GM19467 (cell line): ENCODE results near the gene C1orf52.

ENCODE experiments used
- ATAC-seq: cut with Tn5 transposase; IDR thresholded peaks from one replicate; pipeline ENCODE4 v1.9.1; 2021; ENCODE audit warnings: mild to moderate bottlenecking, moderate library complexity; ENCODE audit not compliant: unreplicated experiment

Gene C1orf52

DNA sequence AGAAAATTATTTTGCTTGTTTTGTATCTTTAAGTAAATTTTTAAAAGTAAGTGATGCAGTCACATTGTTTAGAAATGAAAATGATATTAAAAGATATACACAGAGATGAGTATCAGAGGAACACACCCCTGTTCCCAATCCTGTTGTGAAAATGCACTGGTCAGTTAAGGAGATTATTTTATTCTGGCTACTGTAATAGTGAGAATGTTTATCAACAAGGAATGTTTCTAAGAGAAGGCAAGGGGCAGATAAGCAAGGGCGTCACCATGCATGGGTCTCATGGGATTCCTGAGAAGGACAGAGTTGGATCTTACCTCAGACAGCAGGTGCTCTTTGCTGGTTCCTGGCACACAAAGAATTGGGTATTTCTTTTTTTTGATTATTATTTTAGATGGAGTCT, 21.8 kb downstream of the C1orf52 start:
- no peak for ATAC-seq

DNA sequence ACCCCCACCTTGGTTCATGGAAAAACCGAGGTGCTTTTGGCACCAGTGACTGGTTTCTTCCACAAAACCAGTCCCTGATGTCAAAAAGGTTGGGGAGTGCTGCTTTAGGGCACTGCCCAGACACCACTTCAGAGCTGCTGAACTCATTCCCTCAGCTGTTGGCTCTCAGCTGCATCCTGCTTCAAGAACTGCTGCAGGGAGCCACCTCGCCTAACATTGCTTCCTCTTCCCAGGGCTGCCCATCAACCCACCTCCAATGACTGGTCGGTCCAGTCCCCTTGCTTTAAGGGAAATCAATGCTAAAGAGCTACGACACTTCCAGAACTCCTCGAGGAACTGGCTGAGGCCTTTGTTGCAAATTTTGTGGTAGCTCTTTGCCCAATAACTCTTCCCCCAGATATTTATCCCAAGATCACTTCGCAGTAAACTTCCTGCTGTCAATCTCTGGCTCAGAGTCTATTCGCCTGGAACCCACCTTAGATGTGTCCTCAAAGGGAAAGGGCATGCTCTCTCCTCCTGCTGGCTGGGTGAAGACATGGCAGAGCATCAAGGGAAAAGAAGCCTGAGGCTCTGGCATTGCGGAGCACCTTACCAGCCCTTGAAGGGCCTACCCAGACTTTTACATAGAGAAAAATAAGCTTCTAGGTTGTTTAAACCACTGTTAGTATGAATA, 29.0 kb downstream of the C1orf52 start:
- ATAC-seq, result no peak

DNA sequence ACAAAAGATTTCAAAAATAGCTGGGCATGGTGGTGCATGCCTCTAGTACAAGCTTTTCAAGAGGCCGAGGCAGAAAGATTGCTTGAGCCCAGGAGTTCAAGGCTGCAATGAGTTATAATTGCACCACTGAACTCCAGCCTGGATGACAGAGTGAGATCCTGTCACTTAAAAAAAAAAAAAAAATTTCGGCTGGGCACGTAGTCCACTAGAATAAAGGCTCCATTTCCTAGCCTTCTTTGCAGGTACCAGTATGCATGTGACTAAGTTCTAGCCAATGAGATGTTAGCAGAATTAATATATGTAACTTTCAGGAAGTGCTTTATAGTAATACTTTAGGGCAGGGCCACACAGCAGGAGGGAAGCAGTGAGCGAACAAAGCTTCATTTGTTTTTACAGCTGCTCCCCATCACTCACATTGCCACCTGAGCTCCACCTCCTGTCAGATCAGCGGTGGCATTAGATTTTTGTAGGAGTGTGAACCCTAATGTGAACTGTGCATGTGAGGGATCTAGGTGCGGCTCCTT, 29.8 kb downstream of the C1orf52 start:
- no peak for ATAC-seq

DNA sequence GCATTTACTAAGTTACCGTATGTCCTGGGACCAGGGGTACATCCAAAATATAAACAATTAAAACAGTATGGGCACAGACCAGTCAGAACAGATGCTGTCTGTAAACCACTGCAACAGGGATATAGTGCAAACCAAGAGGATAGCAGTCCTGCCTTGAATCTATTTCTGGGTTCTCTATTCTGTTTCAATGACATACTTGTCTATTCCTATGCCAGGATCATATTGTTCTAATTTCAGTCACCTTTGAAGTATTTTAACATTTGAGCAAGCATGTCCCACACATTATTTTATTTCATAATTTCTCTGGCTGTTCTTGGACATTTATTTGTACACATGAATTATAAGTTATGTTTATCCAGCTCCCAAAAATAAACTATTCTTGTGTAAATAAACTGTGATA, 30.5 kb downstream of the C1orf52 start:
- ATAC-seq, result no peak

DNA sequence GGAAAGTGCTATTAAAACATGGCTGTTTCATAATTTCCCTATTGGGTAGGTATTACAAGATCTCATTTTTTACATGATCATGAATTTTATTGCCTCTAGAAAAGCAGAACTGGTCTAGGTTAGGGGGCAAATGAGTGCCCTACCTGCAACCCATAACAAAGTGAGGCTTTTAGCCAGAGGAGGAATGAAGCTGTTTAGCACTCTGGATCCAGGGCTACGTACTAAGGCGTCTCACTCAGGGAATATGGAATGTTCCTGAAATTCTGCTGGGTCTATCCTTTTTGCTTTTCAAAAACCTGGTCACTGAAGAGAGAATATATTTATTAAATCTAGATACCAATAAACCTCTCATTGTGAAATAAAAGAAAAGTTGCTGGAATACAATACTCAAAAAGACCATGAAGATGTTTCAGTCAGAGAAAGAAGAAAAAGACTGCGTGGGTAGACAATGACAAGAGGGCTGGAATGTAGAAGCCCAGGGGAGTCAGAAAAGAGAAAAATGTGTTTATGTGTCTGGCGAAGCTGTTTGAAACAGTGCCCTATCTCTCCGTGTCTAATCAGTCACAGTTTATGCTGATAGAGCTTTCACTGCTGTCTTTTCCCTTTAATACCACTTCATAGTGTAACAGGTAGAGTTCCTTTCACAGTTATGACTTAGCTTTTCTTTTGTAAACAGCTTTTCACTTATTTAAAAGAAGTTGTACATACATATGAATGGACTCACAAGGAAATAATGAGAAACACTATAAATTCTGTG, 33.7 kb downstream of the C1orf52 start:
- no peak for ATAC-seq

DNA sequence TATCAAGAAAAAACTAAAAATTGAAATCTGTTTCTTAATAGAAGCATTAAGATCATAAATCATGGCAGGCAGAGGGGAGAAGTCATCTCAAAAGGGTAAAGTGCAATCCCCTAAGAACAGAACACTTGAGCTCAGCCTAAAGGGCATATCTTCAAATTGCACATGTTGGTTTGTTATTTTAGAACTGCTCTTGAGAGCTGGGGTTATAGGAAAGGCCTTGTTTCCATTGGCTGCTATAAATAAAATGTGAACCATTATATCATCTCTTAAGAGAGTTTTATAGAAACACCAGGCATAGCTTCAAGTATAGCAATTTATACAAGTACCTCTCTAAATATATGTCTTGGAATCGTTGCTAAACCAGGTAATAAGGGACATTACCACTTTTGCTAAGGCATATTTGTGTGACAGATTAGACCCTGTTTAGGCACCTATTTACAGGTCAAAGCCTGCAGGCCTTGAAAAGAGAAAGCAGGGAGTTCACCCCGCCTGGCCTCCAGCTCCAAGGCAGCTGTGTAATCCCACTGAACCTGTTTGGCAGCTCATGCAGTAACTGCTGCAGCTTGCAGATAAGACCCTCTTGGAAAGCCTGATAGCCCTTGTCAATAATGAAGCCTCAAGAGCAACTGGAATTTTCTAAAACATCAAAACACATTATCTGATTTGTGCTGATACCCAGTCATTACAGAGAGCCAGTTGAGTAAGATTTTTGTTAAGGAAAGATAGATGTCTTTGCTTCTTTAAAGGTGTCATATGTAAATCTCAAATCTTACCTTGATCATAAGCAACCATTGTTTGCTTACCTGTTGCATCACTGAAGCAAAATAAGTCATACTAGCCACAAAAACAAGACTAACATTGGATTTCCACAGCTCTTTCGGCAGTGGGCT, 34.5 kb downstream of the C1orf52 start:
- no peak for ATAC-seq

DNA sequence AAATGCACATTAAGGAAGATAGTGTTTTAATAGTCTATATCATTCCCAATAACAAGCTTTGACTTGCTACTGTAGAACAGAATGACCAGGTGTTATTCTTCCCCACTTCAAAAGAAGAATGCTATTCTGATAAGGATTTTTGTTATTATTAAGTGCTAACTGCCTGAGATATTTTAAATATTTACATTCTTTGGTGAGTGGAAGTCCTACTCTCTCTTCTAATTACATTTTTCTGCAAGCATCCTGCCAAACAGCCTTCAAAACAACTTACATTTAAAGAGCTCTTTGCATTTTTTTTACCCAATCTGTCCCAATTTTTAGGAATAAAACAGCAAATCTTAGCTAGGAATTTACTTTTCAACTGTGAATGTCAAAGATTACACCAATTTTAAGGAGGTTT, 35.2 kb downstream of the C1orf52 start:
- ATAC-seq, result no peak

DNA sequence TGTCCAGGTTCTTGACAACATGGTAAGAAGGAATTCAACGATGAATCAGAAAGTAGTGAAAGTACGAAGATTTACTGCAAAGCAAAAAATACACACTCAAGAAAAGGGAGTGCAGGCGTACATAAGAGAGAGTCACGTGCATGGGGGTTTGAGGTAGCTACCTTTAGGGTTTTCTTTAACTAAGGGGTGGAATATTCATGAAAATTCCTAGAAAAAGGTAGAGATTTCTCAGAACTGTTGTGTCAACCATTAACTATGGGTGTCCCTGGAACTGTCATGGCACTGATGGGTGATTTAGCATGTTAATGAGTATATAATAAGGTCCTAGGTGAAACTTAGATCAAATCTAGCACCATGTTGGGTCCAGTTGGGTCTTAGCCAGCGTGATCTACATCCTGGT, 36.1 kb downstream of the C1orf52 start:
- no peak for ATAC-seq

DNA sequence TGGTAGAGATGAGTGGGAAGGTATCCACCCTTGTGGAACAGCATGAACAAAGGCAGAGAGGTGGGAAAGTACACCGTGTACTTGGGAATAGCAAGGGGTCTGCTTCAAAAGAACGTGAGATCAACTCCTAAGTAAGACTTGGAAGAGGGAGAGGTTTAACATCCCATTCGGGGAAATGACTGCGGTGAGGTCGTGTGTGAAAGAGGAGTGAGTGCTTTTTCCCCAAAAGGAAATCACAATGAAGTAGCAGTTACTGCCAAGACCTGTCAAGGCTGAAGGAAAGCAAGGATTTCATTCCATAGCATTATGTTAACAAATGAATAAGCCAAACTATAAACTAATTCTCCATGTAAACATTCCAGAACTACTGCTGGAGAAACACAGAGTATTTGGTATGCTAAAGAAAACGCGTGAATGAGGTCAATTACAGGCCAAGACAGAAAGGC, 38.7 kb downstream of the C1orf52 start:
- ATAC-seq, result no peak

DNA sequence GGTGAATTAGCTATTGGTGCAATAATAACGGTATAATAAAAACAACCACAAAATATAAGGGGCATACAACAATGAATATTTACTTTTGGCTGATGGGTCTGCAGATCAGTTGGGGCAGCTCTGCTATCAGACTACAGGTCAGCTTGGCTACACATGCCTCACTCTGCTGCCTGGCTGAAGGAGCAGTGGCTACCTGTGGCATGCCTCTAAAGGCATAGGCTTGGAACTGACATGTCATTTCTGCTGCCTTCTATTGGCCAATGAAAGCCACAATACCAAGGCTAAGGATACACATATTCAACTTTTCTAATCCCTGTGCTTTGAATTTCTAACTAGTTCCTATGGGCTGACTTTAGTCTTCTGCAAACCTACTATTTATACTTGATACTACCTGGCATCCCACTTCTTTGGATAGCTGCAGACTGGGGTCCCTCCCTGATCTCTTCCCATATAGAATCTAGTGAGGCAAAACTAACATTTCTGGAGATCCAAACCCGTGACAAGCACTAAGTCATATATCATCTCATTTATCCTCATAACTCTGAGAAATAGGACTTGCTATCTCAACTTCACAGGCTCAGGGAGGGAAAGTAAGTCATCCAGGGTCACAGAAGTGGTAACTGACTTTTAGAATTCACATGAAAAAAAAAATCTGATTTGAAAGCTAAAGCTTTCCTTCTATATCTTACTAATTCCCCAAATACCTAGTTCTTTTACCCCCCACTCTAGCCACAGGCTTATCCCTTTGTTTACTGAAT, 39.4 kb downstream of the C1orf52 start:
- no peak for ATAC-seq

DNA sequence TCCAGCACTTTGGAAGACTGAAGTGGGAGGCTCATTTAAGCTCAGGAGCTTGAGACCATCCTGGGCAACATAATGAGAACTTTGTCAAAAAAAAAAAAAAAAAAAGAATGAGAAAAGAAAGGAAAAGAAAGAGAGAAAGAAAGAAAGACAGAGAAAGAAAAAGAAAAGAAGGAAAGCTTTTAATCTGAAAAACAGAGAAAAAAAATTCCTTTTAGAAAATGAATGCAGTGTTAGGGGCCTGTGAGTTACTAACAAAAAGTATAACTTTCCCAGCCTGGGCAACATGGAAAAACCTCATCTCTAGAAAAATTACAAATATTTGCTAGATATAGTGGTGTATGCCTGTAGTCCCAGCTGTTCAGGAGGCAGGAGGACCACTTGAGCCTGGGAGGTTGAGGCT, 42.8 kb downstream of the C1orf52 start:
- ATAC-seq, result no peak

DNA sequence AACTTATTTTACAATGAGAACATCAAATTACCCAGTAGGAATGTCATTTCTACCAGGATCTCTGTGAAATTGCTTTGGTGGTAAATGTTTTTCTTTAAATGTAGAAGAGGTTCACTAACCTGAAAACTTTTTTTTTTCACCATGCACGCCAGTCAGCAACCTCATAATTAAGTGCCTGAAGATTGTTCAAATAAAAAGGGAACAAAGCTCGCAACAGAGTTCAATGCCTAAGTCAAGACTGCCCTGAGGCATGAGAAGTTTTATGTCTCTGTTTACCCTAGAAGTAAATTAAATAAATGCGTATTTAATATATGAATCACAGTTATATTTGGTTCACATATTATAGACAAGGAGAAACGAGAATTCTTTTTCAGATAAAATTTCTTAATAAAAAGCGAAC, 44.8 kb downstream of the C1orf52 start:
- no peak for ATAC-seq

DNA sequence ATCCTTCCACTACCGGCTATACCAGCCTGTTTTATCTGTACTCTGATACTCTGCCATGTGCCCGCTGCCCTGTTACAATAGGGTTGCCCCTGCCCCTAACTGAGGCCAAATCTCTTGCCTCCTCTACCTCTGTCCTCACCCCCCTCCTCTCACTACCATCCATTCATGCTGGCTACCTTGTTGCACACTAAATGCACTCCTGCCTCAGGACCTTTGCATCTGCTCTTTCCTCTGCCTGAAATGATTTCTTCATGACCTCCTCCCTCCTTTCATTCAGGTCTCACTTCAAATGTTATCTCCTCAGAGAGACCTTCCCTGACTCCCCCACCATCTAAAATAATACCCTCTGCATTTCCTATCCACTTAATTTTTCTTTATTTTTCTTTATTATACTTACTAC, 51.0 kb downstream of the C1orf52 start:
- no peak for ATAC-seq

DNA sequence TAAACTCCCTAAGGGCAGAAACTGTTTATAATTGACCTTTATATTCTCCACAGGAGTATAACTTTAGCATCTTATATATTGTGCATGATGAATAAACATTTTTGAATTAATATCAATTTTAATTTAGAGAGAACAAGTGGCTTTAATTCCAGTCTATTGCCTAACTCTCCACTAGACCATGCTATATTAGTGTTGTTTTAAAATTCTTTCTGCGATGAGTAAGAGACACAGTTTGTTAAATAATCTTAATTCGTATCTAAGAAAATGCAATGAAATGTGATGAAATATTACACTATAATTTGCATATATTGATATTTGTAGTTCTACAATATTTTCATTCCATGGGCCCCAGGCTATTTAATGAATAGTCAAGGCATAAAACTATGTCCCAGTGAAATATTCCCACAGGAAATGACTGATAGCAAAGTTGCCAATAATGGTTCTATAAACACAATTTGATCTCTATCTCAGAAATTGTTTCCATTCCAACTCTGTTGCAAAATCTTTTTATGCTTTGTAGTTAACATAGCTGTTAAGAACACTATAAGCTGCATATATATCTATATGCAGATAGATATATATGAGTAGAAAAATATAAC, 55.8 kb downstream of the C1orf52 start:
- no peak for ATAC-seq

DNA sequence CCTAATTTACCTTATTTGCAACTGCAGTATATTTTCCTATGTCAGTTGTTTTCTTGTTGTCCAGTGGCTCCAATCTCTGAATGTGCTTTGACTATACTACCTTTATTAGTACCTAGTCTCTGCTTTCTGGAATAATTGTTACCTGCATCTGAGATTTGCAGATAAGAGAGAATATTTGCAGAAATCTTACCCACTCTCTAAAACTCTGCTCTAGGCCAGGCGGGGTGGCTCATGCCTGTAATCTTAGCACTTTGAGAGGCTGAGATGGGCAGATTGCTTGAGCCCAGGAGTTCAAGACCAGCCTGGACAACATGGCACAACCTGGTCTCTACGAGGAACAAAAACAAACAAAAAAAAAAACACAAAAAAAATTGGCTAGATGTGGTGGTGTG, 56.6 kb downstream of the C1orf52 start:
- ATAC-seq, result no peak

DNA sequence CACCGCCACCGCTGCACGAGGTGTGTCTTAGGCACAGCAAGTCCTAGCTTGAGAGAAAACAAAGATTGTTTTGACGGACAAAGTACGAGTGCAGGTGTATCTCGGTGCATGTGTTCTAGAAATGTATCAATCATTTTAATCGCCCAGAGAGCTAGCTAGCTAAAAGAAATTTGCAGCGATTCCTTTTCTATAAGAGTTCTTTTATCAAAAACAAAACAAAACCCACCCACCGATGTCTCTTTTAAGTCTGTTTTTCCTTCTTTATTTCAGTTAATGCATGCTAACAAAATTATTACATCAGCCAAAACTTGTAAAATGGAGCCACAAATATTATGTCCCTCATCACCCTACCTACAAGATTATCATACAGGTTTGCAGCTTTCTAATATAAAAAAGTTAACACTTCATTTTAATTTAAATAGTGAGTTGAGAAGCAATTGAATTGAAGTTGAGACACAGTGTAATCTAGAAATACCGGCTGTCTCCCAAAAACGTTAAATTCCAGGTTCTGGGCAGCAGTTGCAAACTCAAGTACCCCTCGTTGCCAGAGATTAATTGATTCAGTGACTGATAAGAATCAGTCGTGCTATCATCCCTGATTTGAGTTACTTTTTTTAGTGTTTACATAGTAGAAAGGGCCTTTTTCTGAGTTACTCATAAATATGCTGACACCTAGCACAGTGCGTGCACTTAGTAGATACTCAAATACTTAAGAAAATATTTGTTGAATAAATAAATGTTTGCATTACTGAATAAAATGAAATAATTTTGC, 57.2 kb downstream of the C1orf52 start:
- ATAC-seq, result no peak

DNA sequence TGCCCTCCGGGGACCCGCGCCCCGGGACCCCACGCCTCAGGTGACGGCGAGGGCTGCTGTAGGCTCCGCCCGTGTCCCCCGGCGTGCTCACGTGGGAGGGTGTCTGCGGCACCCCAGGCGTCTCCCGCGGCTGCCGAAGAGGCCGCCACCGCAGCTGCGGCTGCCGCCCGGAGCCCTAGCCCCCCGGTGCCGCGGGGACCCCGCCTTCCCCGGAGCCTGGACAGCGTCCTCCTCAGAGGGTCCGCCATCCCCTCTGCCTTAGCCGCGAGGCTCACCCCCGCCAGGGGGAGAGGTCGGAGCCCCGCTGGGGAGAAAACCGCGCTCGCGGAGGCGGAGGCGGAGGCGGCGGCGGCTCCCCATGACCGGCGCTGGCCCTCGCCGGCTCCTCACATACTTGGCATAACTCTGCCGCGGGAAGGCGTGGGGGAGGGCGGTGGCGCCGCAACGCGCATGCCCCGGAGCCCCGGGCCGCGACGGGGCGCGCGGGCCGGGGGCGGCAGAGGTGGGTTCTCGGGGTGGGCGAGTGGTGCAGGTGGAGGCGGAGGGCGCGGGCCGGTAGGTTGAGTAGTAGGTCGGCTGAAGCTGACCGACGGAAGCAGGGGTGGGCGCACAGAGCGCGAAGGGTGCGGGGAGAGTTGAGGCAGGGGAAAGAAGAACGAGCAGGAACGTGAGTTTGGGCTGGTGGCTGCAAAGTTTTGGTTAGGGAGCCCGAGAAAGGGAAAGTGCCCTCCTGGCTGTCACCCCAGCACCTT, 57.9 kb downstream of the C1orf52 start:
- ATAC-seq, result peak; percentile 47

DNA sequence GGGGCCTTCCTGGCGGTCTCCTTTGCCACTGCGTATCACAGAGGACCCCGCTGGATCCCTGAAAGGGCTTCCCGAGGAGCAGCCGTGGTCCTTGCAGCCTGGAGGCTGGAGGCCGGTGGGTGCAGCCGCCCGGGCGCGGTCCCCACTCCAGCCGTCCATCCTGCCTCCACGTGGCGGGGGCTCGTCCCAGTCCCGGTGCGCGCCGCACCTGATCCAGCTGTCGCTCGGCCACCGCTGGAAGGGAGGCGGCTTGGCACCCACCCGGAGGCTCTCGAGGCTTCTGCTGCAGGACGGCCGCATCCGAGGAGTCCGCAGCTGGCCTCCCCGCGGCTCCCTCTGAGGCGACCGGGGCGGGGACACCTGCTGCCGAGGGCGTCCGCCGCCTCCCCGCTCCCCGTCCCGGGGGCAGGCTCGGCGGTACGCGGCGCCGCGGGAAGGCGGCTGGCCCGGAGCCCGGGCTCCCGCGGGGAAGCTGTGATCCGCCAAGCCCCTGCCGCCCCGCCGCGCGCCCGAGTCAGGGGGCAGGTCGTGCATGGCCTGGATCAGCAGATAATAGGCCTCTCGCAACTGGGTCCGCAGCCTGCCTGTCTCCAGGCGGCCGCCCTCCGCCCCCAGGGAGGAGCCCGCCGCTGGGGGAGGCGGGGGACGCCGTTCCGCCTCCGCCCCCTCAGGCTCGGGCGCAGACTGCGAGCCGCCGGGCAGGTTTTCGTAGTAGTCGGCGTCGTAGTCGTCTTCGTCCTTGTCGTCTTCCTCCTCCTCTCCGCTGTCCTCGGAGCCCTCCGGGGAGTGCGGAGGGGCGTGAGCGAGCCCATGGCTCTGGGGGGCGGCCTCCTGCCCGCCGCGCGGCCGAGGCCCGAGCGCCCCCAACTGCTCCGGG, 58.8 kb downstream of the C1orf52 start, which contains the start of gene SYDE2:
Gene SYDE2, minus strand, starts transcription at position 554 of the 877 bp plus-strand sequence. Its CDS starts 20 bp downstream, at position 534.
- peak; percentile 74 for ATAC-seq
